K562 (cell line): ENCODE results near the gene NPTX2.

Experiments used
- FOXK1 ChIP-seq: sonication (generic); formaldehyde crosslinking; IDR thresholded peaks from 2 replicates; pipeline ENCODE4 v1.8.0; 2022; ENCODE audit warnings: missing genetic modification reagents, mild to moderate bottlenecking, borderline replicate concordance
- TF ChIP-seq, protein P1 (sequence below): fragments of 450-650 bp; IDR thresholded peaks from 2 replicates; pipeline ENCODE4 v1.6.1; 2016
- TF ChIP-seq, protein P2 (sequence below): IDR thresholded peaks from 2 replicates; pipeline ENCODE4 v1.6.1; 2016; ENCODE audit warnings: missing genetic modification characterization, missing compliant biosample characterization

DNA sequence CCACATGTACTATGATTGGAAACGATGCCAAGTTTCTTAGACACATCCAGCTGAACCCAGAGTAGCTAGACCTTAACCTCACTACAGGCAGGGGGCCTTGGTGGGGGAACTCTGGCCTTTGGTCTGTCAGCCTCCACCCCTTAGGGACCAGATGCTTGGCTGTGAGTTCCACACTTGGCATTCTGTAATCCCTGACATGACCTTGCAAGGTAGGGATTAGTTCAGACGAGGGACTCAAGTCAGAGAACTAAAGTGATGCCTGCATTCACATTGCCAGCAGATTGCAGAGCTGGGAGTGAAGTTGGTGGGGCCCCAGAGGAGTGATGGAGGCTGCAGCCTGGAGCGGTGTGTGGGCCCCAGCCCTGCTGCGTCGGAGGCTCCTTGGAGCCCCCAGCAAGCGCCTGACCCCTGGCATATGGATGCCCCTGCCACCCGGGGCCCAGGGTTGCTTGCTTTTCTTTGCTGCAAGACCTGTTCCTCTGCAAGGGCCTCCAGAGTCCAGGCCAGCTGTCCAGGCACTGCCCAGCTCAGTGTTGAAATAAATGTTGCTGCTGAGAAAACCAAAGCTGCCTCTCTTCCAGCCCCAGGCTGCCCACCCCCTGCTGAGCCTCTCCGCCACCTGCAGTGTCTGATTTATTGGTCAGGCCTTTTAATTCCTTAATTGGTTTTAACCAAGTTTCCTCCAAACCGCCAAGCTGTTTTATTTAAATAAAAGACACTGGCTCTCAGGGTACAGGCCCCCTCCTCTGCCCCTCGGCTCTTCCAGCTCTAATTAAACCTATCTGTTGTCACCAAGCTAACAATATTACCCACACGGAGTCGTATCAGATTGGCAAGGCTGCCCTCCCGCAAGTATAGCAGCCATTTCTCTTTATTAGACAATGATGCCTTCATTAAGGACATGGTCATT is 4.7 kb downstream of the NPTX2 start:
- TF ChIP-seq, protein P1, sequence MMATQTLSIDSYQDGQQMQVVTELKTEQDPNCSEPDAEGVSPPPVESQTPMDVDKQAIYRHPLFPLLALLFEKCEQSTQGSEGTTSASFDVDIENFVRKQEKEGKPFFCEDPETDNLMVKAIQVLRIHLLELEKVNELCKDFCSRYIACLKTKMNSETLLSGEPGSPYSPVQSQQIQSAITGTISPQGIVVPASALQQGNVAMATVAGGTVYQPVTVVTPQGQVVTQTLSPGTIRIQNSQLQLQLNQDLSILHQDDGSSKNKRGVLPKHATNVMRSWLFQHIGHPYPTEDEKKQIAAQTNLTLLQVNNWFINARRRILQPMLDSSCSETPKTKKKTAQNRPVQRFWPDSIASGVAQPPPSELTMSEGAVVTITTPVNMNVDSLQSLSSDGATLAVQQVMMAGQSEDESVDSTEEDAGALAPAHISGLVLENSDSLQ = no peak
- no peak for TF ChIP-seq FOXK1 (CRISPR knock-in tag)
- TF ChIP-seq, protein P2, sequence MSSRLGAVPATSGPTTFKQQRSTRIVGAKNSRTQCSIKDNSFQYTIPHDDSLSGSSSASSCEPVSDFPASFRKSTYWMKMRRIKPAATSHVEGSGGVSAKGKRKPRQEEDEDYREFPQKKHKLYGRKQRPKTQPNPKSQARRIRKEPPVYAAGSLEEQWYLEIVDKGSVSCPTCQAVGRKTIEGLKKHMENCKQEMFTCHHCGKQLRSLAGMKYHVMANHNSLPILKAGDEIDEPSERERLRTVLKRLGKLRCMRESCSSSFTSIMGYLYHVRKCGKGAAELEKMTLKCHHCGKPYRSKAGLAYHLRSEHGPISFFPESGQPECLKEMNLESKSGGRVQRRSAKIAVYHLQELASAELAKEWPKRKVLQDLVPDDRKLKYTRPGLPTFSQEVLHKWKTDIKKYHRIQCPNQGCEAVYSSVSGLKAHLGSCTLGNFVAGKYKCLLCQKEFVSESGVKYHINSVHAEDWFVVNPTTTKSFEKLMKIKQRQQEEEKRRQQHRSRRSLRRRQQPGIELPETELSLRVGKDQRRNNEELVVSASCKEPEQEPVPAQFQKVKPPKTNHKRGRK (tag) = no peak
